K562 (cell line): ENCODE data around the gene WT1. TPM values are rescaled to one million over a fixed set of nuclear protein-coding genes. Genes with fewer than 3 reads are reported as not detected.
A peak's percentile ranks its signal among the peaks of the same experiment; 100 is the strongest.

Source experiments
- CBX3 ChIP-seq, 2 experiments: IDR thresholded peaks; 1 replicate in 1 of 2; 2 replicates in 1 of 2; pipeline ENCODE4 v1.6.1; 2012; ENCODE audit warnings: inconsistent platforms in 2 of 2, low read length in 2 of 2, borderline replicate concordance in 1 of 2, control low read depth in 1 of 2
- CC2D1A ChIP-seq: fragments of 450-650 bp; IDR thresholded peaks from 2 replicates; pipeline ENCODE4 v1.6.1; 2017; ENCODE audit warnings: mild to moderate bottlenecking
- FOXK2 ChIP-seq, 2 experiments: fragments of 450-650 bp; IDR thresholded peaks in 1 of 2; conservative IDR thresholded peaks in 1 of 2; 2 replicates each; pipeline ENCODE4 v1.6.1; 2016; ENCODE audit warnings: low read depth in 2 of 2, mild to moderate bottlenecking in 1 of 2
- ILF3 ChIP-seq: fragments of 450-650 bp; IDR thresholded peaks from 2 replicates; pipeline ENCODE4 v1.6.1; 2018; ENCODE audit warnings: antibody characterized with exemption, mild to moderate bottlenecking, moderate library complexity, borderline replicate concordance
- MEIS2 ChIP-seq: fragments of 450-650 bp; IDR thresholded peaks from 2 replicates; pipeline ENCODE4 v1.6.1; 2014; ENCODE audit warnings: mild to moderate bottlenecking; ENCODE audit not compliant: partially characterized antibody
- MLLT1 ChIP-seq, 2 experiments: fragments of 450-650 bp; IDR thresholded peaks; 2 replicates each; pipeline ENCODE4 v1.6.1; 2016
- NCOR1 ChIP-seq: fragments of 450-650 bp; IDR thresholded peaks from 2 replicates; pipeline ENCODE4 v1.6.1; 2016; ENCODE audit warnings: mild to moderate bottlenecking, moderate library complexity
- NFIC ChIP-seq: fragments of 450-650 bp; IDR thresholded peaks from 2 replicates; pipeline ENCODE4 v1.6.1; 2017; ENCODE audit warnings: mild to moderate bottlenecking, inconsistent platforms
- NR1H2 ChIP-seq: sonication (generic); formaldehyde crosslinking; IDR thresholded peaks from 2 replicates; pipeline ENCODE4 v1.4.0; 2020; ENCODE audit warnings: mild to moderate bottlenecking, missing genetic modification reagents
- POLR2H ChIP-seq: IDR thresholded peaks from 2 replicates; pipeline ENCODE4 v1.6.1; 2016; ENCODE audit warnings: missing genetic modification characterization, low read depth, mild to moderate bottlenecking, control low read depth, missing compliant biosample characterization, moderate library complexity
- RAD21 ChIP-seq, 2 experiments: fragments of 250-450 bp in 1 of 2; fragments of 450-650 bp in 1 of 2; sonication (Bioruptor Pico) in 1 of 2; formaldehyde crosslinking in 1 of 2; IDR thresholded peaks in 1 of 2; conservative IDR thresholded peaks in 1 of 2; 2 replicates each; pipeline versions ENCODE4 v1.4.0 to v1.8.0; 2020 to 2022; ENCODE audit warnings: mild to moderate bottlenecking in 2 of 2, moderate library complexity in 1 of 2
- SOX6 ChIP-seq: fragments of 450-650 bp; IDR thresholded peaks from 2 replicates; pipeline ENCODE4 v1.6.1; 2014; ENCODE audit warnings: mild to moderate bottlenecking
- TAF9B ChIP-seq: fragments of 450-650 bp; IDR thresholded peaks from 2 replicates; pipeline ENCODE4 v1.6.1; 2018; ENCODE audit warnings: mild to moderate bottlenecking; ENCODE audit not compliant: partially characterized antibody
- TFAP4 ChIP-seq: sonication (generic); formaldehyde crosslinking; IDR thresholded peaks from 2 replicates; pipeline ENCODE4 v1.8.0; 2022; ENCODE audit warnings: missing genetic modification reagents, mild to moderate bottlenecking, moderate library complexity, borderline replicate concordance
- TRIM24 ChIP-seq, 2 experiments: fragments of 450-650 bp; IDR thresholded peaks; 2 replicates each; pipeline ENCODE4 v1.6.1; 2016
- ZNF23 ChIP-seq: fragments of 250-450 bp; sonication (Bioruptor Pico); IDR thresholded peaks from 2 replicates; pipeline ENCODE4 v1.4.0; 2020; ENCODE audit warnings: mild to moderate bottlenecking
- polyA plus RNA-seq, 8 experiments: library from polyadenylated mRNA; depleted of rRNA in 4 of 8; stranded (reverse) in 5 of 8; unstranded in 3 of 8; fragments of >200 nt; fragmentation: Nextera tagmentation in 2 of 8; fragmentation: Illumina TruSeq in 1 of 8; extraction: Ambion mirVana in 2 of 8; extraction: Trizol in 1 of 8; gene quantifications; 2 replicates each; pipeline versions ENCODE4 v1.2.1 to v1.2.3, GENCODE V29; 2011 to 2014; ENCODE audit warnings: inconsistent platforms in 1 of 8, missing spikeins in 1 of 8
- total RNA-seq, 7 experiments: library from RNA; depleted of rRNA in 6 of 7; stranded (reverse); fragments of >200 nt in 6 of 7; fragmentation: Illumina TruSeq in 2 of 7; extraction: Trizol in 2 of 7; gene quantifications; 2 replicates each; pipeline versions ENCODE4 v1.2.1 to v1.2.3, GENCODE V29; 2011 to 2021; ENCODE audit warnings: low replicate concordance in 1 of 7
- TF ChIP-seq, protein P1 (sequence below): fragments of 450-650 bp; IDR thresholded peaks from 2 replicates; pipeline ENCODE4 v1.6.1; 2017; ENCODE audit warnings: antibody characterized with exemption, mild to moderate bottlenecking

WT1 gene
- total and polyA plus RNA-seq, 9 of the 15 experiments (the other 6 are each of a cell fraction or from before 2014, with no cell fraction given): 7.1 to 33.8 (median 19.4) TPM

DNA sequence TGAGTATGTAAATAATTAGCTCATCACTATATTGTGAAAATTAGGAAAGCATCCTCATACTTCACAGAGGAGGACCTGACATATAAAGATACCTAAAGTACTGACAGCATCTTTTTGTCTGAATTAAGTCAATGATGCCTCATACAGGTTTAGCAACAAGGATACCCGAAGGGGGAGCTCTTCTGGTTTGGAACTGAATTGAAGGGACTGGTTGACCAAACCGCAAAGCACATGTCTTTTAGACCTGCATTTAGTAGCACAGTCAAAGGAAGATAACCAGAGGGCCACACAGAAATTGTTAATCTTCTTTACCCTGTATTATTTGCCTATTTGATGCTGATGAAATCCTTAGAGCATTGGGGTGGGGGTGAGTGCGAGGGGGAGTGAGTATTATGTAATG is 12.9 kb upstream of the WT1 start (continued):
- TF ChIP-seq NR1H2 (CRISPR knock-in tag): no peak
- peak in 1 of 2 experiments; percentile 78; a peak in 1 of 3 replicates for TF ChIP-seq CBX3 (IDR thresholded peaks at IDR 0.05; ENCODE audit: borderline replicate concordance in 1 of 2, low read length in 2 of 2)
- TF ChIP-seq TFAP4 (CRISPR knock-in tag): no peak
- TF ChIP-seq MEIS2: no peak
- no peak for TF ChIP-seq CC2D1A
- TF ChIP-seq ILF3: no peak; the same call in 1 of the 2 replicates
- TF ChIP-seq POLR2H: no peak
- peak in 1 of 2 experiments; percentile 80; a peak in 2 of 4 replicates for TF ChIP-seq MLLT1 (IDR thresholded peaks at IDR 0.05)
- TF ChIP-seq ZNF23: no peak
- TF ChIP-seq TAF9B: peak; percentile 17
- peak; percentile 51 to 70 for TF ChIP-seq RAD21 (CRISPR knock-in tag; conservative IDR thresholded peaks at IDR 0.05 in 1 of 2, IDR thresholded peaks at IDR 0.05 in 1 of 2)
- 0 out of 4 replicates have a peak, but pooled peaks of 1 of the 2 experiments have one; percentile 22 for TF ChIP-seq FOXK2 (conservative IDR thresholded peaks at IDR 0.05 in 1 of 2, IDR thresholded peaks at IDR 0.05 in 1 of 2; ENCODE audit: low read depth in 2 of 2)
- no peak for TF ChIP-seq NCOR1
- TF ChIP-seq NFIC: 0 out of 2 replicates have a peak, but pooled peaks have one; percentile 15
- TF ChIP-seq TRIM24 (IDR thresholded peaks at IDR 0.05): peak in 1 of 2 experiments; percentile 33; a peak in 1 of 4 replicates
- TF ChIP-seq, protein P1, sequence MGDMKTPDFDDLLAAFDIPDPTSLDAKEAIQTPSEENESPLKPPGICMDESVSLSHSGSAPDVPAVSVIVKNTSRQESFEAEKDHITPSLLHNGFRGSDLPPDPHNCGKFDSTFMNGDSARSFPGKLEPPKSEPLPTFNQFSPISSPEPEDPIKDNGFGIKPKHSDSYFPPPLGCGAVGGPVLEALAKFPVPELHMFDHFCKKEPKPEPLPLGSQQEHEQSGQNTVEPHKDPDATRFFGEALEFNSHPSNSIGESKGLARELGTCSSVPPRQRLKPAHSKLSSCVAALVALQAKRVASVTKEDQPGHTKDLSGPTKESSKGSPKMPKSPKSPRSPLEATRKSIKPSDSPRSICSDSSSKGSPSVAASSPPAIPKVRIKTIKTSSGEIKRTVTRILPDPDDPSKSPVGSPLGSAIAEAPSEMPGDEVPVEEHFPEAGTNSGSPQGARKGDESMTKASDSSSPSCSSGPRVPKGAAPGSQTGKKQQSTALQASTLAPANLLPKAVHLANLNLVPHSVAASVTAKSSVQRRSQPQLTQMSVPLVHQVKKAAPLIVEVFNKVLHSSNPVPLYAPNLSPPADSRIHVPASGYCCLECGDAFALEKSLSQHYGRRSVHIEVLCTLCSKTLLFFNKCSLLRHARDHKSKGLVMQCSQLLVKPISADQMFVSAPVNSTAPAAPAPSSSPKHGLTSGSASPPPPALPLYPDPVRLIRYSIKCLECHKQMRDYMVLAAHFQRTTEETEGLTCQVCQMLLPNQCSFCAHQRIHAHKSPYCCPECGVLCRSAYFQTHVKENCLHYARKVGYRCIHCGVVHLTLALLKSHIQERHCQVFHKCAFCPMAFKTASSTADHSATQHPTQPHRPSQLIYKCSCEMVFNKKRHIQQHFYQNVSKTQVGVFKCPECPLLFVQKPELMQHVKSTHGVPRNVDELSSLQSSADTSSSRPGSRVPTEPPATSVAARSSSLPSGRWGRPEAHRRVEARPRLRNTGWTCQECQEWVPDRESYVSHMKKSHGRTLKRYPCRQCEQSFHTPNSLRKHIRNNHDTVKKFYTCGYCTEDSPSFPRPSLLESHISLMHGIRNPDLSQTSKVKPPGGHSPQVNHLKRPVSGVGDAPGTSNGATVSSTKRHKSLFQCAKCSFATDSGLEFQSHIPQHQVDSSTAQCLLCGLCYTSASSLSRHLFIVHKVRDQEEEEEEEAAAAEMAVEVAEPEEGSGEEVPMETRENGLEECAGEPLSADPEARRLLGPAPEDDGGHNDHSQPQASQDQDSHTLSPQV: peak; percentile 90
- 0 out of 2 replicates have a peak, but pooled peaks have one; percentile 10 for TF ChIP-seq SOX6
